GM21360 (cell line): ENCODE data around the gene ZNF782.
"Not testable (repeated sequence)": the region's sequence is repeated elsewhere in the genome, so short reads cannot be mapped to it uniquely, and the experiment has no call there.

ENCODE experiments used
- ATAC-seq: cut with Tn5 transposase; IDR thresholded peaks from one replicate; pipeline ENCODE4 v1.9.1; 2021; ENCODE audit warnings: mild to moderate bottlenecking, moderate library complexity; ENCODE audit not compliant: unreplicated experiment

Gene ZNF782

DNA sequence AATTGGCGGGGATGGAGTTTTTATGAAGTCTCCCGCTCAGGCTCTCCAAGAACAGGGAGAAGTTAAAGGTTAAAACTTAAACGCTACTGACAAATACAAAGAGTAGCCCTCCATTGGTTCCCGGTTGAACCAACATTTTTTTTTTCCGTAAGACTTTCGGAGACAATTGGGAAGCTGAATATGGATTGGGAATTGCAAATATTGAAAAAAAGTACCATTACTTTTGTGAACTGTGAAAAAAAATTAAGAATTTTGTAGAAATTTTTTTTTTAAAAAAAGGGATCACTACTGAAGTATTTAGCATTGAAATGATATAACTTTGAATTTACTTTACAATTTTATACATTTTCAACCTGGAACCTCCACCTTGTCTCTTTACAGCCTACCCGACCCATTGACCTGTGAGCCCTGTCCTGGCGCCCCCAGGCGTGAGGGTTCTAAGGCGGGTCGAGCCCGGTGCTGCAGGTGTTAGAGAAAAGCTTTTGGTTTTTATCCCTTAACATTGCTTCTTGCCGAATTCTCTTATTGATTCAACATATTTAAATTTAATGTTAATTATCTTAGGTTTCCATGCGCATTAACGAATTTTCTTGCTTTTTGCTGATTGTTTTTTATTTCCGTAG is 448 bp upstream of the ZNF782 start:
- no peak for ATAC-seq

- ATAC-seq, result no peak
These were observed 1.6 kb downstream of the ZNF782 start for GRCh38 chr9:96852676-96853075.

GRCh38 chr9:96844040-96844439 is 10.3 kb downstream of the ZNF782 start:
- ATAC-seq, result no peak

- ATAC-seq, result no peak
These were observed 35.8 kb downstream of the ZNF782 start for GRCh38 chr9:96818533-96818932.

DNA sequence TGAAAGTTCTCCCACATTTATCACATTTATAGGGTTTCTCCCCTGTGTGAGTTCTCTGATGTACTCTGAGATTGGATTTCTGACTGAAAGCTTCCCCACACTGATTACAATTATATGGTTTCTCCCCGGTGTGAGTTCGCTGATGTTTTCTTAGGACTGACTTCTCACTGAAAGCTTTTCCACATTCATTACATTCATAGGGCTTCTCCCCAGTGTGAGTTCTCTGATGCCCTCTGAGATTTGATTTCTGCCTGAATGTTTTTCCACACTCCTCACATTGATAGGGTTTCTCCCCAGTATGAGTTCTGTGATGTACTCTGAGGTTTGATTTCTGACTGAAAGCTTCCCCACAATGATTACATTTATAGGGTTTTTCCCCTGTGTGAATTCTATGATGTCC is 36.3 kb downstream of the ZNF782 start:
- no peak for ATAC-seq

GRCh38 chr9:96813607-96814006 is 40.7 kb downstream of the ZNF782 start:
- no peak for ATAC-seq

DNA sequence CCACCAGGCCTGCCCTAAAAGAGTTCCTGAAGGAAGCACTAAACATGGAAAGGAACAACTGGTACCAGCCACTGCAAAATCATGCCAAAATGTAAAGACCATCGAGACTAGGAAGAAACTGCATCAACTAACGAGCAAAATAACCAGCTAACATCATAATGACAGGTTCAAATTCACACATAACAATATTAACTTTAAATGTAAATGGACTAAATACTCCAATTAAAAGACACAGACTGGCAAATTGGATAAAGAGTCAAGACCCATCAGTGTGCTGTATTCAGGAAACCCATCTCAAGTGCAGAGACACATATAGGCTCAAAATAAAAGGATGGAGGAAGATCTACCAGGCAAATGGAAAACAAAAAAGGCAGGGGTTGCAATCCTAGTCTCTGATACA is 55.4 kb downstream of the ZNF782 start:
- not testable (repeated sequence) for ATAC-seq

DNA sequence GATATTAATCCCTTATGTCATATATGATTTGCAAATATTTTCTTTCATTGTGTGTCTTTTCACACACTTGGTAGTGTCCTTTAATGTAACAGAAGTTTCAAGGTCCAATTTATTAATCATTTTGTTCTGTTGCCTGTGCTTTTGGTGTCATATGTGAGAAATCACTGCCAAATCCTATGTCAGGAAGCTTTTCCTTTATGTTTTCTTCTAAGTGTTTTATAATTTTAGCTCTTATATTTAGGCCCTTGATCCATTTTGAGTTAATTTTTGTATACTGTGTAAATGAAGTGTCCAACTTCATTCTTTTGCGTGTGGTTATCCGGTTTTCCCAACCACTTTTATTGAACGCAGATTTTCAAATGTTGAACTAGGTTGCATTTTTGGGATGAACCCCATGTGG is 70.3 kb downstream of the ZNF782 start:
- no peak for ATAC-seq

GRCh38 chr9:96782235-96782634 is 72.1 kb downstream of the ZNF782 start:
- ATAC-seq, result no peak

DNA sequence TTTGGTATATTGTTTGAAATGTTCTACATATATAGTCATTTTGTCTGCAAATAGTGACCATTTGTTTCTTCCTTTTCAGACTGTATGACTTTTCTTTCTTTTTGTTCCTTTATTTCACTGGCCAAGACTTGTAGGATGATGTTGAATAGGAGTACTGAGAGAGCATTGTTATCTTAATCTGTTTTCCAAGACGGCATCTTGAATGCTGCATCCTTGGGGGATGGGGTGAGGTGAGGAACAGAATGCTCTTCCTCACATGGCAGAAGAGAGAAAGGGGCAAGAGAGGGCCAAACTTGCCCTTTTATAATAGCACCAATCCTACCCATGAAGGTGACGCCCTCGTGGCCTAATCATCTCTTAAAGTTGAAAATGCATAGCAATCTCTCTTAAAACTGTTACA is 72.8 kb downstream of the ZNF782 start:
- no peak for ATAC-seq

DNA sequence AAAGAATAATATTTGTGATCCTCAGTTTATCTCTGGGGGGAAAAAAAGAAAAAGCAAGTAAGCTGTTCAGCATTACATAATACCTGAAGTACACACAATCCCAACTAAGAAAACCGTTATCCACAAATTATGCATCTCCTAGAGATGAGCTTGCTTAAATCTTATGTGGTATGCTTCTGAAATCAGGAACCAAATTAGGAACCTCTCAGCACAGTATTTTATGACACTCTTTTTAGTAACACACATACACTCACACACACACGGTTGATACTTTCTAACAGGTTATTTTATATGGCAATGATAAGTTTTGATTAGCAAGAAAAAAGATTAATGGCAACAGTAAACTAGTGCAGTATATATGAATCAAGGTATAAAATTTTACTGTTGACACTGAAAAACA is 75.2 kb downstream of the ZNF782 start:
- ATAC-seq, result no peak

DNA sequence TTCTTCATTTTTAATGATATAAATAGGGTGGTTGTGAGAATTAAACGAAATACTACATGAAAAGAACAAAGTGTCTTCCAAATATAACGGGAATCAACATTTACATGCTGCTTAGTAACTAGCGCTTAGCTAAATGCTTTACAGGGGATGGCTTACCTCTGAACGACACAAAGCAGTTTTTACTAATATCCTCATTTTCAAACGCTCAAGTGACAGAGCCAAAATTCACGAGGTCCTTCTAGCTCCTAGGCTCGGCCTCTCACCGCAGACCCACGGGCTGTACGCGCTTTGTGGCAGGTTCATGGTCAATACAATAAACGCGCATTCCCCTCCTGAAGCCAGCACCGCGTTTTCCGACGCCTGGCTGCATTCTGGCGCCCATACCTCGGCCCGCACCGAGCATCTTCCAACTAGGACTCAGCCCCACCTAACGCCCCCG is 76.9 kb downstream of the ZNF782 start:
- no peak for ATAC-seq

- ATAC-seq, result no peak
These were observed 83.2 kb downstream of the ZNF782 start for GRCh38 chr9:96771124-96771523.

DNA sequence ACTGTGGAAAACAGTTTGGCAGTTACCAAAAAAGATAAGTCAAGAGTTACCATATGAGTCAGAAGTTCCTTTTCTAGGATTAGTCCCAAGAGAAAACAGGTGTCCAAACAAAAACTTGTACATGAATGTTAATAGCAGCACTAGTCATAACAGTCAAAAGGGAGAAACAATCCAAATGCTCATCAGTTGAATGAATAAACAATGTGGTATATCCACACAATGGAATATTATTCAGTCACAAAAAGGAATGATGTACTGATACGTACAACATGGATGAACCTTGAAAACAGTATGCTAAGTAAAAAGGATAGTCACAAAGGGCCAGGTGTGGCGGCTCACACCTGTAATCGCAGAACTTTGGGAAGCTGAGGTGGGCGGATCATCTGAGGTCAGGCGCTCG is 84.3 kb downstream of the ZNF782 start:
- ATAC-seq, result no peak
